GM18858 (cell line): ENCODE results near the gene PSTPIP1.

Experiments
- ATAC-seq: cut with Tn5 transposase; IDR thresholded peaks from one replicate; pipeline ENCODE4 v1.9.1; 2021; ENCODE audit not compliant: unreplicated experiment

Gene PSTPIP1

GRCh38 chr15:77017761-77018720, 23.1 kb downstream of the PSTPIP1 start:
- no peak for ATAC-seq

GRCh38 chr15:77018796-77019505, 24.0 kb downstream of the PSTPIP1 start:
- ATAC-seq: no peak

- ATAC-seq: no peak
Observed at GRCh38 chr15:77019521-77020331, 24.8 kb downstream of the PSTPIP1 start.

GRCh38 chr15:77020348-77021087, 25.6 kb downstream of the PSTPIP1 start:
- no peak for ATAC-seq

GRCh38 chr15:77021088-77021481, 26.2 kb downstream of the PSTPIP1 start:
- no peak for ATAC-seq

GRCh38 chr15:77021803-77022381, 27.0 kb downstream of the PSTPIP1 start:
- ATAC-seq: no peak

- ATAC-seq: no peak
Observed at GRCh38 chr15:77022646-77023575, 28.0 kb downstream of the PSTPIP1 start.

- no peak for ATAC-seq
Observed at GRCh38 chr15:77023576-77024272, 28.8 kb downstream of the PSTPIP1 start.

GRCh38 chr15:77024273-77025082, 29.6 kb downstream of the PSTPIP1 start:
- ATAC-seq: no peak

- no peak for ATAC-seq
Observed at GRCh38 chr15:77025083-77025901, 30.4 kb downstream of the PSTPIP1 start.

GRCh38 chr15:77025941-77026411, 31.1 kb downstream of the PSTPIP1 start:
- no peak for ATAC-seq

- no peak for ATAC-seq
Observed at GRCh38 chr15:77026501-77027110, 31.7 kb downstream of the PSTPIP1 start.

- no peak for ATAC-seq
Observed at GRCh38 chr15:77027111-77027696, 32.3 kb downstream of the PSTPIP1 start.

- no peak for ATAC-seq
Observed at GRCh38 chr15:77027697-77028450, 32.9 kb downstream of the PSTPIP1 start.
